GM18511 (cell line): Measurements from ENCODE around the gene HES7.

ENCODE experiments used
- ATAC-seq: cut with Tn5 transposase; IDR thresholded peaks from one replicate; pipeline ENCODE4 v1.9.1; 2021; ENCODE audit warnings: mild to moderate bottlenecking, moderate library complexity; ENCODE audit not compliant: unreplicated experiment

Gene HES7

DNA sequence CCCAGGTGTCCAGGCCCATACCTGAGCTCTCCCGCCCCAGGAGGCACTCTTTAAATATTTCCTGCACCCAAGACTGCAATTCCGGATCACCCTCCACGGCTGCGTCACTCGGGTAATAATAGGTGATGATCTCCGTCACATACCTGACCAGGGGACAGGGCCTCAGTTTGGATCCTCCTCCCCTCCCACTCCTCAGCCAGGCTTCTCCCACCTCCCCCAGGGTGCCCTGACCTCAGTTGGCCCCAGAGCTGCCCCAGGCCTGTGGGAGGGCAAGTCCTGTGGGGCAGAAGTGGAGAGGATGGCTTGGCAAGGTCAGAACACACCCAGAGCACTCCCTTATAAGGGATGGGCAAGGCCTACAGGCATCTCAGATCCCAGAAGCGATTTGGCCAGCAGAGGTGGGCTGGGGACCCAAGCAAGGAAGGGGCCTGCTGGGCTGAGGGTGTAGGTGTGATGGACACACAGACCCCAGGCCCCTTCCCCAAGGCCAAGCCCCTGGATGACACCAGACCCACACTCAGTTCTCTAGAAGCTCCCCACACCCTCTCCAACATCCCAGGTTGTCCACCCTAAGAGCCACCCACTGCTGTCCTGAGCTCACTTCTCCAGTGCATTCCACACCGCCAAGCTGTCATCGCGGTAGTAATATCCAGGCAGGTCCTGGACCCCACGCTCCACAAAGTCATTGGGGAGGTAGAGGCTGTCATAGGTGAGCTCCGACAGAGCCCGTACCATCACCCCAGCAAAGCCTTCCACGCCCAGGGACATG, 48.1 kb downstream of the HES7 start:
- no peak for ATAC-seq

DNA sequence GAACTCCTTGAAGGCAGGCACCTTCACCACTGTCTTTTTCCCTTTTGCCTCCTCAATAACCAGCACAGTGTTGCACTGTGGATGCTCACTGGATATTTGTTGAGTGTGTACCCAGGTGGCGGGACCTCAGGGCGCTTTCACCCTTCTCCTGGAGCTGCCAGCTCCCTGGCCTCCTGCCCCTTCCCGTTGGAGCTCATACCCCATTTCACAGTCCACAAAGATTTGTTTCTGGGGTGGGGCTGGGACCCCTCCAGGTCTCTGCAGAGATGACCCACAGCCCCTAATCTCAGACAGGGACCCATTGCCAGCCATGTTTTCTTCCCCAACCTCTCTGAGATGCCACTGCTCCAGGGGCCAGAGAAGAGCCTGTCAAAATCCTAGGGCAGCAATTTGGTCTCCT, 48.8 kb downstream of the HES7 start:
- no peak for ATAC-seq

DNA sequence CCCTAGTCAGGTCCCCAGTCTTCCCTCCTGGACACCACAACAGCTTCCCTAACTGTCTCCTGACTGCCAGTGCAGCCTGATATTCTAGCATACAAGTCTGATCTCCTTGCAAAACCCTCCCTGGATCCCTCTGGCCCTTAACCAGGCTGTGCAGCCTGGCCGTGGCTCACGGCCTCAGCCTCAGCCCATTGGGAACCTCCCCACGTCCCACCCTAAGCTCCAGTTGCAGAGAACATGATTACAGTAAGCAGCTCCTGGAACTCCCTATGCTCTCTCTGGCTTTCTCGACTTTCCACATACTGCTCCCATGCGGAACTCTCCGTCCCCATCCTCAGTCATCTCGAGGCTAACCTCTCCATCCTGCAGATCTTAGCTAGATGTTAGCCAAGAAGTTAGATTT, 49.4 kb downstream of the HES7 start:
- ATAC-seq: no peak

DNA sequence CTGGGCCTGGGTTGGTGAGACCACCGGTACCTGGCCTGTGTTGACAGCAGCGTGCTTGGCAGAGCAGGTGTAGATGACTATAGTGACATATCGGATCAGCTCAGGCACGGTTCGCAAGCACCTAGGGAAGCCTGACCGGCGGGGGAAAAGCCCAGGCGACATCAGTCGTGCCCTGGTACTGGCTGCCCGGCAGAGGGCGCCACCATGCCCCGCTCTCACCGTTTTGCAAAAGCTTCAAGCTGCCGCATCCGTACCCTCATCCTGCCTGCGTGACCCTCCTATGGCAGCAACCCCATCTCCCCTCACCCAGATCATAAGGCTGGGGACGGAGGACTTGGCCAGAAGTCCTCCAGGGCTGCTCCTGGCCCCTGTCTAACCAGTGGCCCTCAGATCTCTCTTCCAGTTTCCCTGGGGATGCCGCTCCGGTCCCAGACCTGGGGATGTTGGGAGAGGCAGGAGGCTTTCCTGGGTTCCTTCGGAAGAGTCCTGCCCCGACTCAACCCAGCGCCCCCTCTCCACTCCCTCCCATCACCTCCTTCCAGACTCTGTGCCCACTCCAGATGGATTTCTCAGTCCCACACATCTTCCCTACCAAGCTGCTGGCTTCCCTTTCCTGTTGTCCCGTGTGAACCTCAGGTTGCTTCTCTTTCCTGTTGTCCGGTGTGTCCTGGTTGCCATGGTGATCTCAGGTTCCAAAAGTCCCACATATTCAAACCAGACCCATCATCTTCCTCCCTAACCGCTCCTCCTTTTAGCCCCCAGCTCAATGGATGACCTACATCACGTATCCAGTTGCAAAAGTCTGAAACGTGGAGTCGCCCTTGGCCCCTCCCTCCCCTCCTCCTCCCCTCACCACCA, 50.0 kb downstream of the HES7 start:
- no peak for ATAC-seq

DNA sequence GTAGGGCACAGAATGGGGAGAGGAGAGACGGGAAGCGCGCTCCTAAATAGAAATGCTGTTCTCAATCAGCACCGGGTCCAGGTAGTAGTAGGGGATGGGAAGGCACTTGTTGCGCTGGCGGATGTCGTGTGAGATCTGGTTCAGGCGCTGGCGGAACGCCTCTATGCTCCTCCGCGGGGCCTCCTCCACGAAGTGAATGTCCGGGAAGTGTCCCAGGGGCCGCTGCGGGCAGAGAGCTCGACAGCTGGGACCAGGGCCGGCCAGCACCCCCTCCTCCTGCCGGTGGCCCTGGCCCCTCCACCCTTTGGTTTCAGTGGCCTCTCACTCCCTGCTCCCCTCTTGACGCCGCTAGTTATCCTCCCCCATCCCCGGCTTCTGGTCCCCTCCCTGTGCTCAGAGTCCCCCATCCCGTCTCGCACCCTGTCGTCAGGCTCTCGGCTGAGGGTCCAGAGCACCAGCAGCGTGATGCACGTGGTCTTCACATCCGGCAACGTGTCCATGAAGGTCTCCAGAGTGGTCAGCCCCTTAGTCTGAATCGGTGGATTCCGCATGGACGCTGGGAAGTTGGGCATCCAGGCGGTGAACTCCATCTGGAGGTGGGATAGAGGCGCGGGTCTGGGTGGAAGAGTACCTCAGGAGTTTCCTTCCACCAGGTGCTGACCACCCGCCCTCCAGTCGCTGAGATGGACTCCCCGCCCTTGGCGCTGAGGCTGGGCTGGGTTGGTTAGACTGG, 51.0 kb downstream of the HES7 start:
- ATAC-seq: no peak

DNA sequence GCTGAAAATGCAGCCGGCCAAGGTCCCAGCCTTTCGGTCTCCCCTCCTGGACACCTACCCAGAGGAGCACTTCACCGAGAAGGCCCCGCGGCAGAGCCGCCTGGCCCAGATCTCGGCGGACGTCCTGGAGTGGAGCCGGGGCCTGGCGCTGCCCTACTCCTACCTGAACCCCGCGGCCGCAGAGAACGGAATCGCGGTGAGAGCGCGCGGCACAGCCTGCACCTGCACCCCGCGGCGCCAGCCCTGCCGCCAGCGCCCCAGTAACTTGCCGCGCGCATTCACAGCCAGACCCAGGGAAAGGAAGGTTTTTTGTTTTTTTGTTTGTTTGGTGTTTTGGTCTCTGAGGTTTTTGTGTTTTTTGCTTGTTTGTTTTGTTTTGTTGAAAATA, 51.6 kb downstream of the HES7 start:
- no peak for ATAC-seq

DNA sequence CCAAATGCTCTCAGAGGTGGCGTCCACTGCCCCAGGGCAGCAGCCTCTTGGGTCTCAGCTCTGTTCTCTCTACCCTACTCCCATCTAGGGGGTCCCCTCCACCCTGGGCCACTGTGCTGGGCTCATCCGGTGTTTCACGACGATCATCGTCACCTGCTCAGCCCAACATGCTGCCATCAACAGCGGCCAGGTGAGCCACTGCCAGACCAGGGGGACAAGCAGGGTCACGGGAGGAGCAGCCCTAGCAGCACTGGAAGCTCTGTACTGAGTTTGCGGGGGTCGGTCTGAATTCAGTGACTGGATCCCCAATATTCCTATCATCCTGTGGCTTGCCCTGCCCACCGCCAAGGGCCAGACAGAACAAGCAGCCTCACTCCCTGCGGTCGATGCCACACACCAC, 52.4 kb downstream of the HES7 start:
- no peak for ATAC-seq
